HCT116 (cell line): ENCODE measurements around the gene DMBX1. TPM values are rescaled to one million over a fixed set of nuclear protein-coding genes. Genes with fewer than 3 reads are reported as not detected.

Experiments used
- ATAC-seq: fragments of 200-7000 bp; cut with Tn5 transposase; 2 replicates; pipeline ENCODE4 v1.9.1; 2020; ENCODE audit warnings: mild to moderate bottlenecking, moderate library complexity
- BruUV-seq: library from RNA; stranded (reverse); fragments of 400-500 nt; replicated peaks from 2 replicates; lab custom pipeline; 2021; lab: Mats Ljungman, UMichigan
- CTCF ChIA-PET: fragments of 300-600 bp; sonication (Branson Sonifier 250); formaldehyde crosslinking; loops from one replicate; lab custom pipeline; 2021; ENCODE audit warnings: antibody characterized with exemption; lab: Charles Lee
- POLR2A ChIA-PET: fragments of 300-600, 350-600 bp; sonication (Branson Sonifier 250); formaldehyde crosslinking; loops from one replicate; lab custom pipeline; 2021; ENCODE audit warnings: antibody characterized with exemption; lab: Charles Lee
- RAD21 ChIA-PET, 2 experiments: fragments of 300-600 bp; sonication (Branson Sonifier 250); formaldehyde crosslinking; loops; one replicate each; lab custom pipeline; 2023; ENCODE audit warnings: low total read pairs in 2 of 2; ENCODE audit not compliant: uncharacterized antibody in 2 of 2, unreplicated experiment in 2 of 2, low non-redundant PET in 1 of 2; lab: Charles Lee
- DNase-seq: peaks from one replicate; pipeline ENCODE4 v3.0.0-alpha.2; 2010; ENCODE audit warnings: low read depth, low spot score
- H2AFZ ChIP-seq: fragments of 200-600 bp; shearing (Covaris generic), sonication (generic); 2 replicates; pipeline ENCODE4 v1.6.1; 2017; ENCODE audit warnings: low read depth, mixed run types, mixed read lengths, antibody characterized with exemption, low read length; ENCODE audit not compliant: poor library complexity, severe bottlenecking
- H3K27ac ChIP-seq: 2 replicates; pipeline ENCODE4 v1.5.1; 2012; ENCODE audit warnings: low read depth, low read length
- H3K27me3 ChIP-seq: fragments of 200-600 bp; sonication (generic); 2 replicates; pipeline ENCODE4 v1.6.1; 2016; ENCODE audit warnings: mixed run types, low read length, mixed read lengths; ENCODE audit not compliant: insufficient read depth
- H3K36me3 ChIP-seq, 2 experiments: fragments of 200-500 bp in 1 of 2; fragments of 200-600 bp in 1 of 2; sonication (Bioruptor generic) in 1 of 2; sonication (generic) in 1 of 2; 2 replicates each; pipeline versions ENCODE4 v1.5.1 to v1.6.1; 2014 to 2016; ENCODE audit warnings: low read length in 2 of 2, inconsistent platforms in 1 of 2, mixed read lengths in 1 of 2, mixed run types in 1 of 2; ENCODE audit not compliant: insufficient read depth in 2 of 2, control insufficient read depth in 1 of 2
- H3K4me1 ChIP-seq, 2 experiments: fragments of 200-600 bp in 1 of 2; sonication (generic) in 1 of 2; 2 replicates each; pipeline versions ENCODE4 v1.5.1 to v1.6.1; 2012 to 2017; ENCODE audit warnings: low read length in 2 of 2, inconsistent platforms in 1 of 2, mild to moderate bottlenecking in 1 of 2, mixed read lengths in 1 of 2, mixed run types in 1 of 2, moderate library complexity in 1 of 2; ENCODE audit not compliant: insufficient read depth in 2 of 2, control insufficient read depth in 1 of 2
- H3K4me2 ChIP-seq: fragments of 200-600 bp; sonication (generic); 2 replicates; pipeline ENCODE4 v1.6.1; 2017; ENCODE audit warnings: mixed run types, low read length, mixed read lengths
- H3K4me3 ChIP-seq, 2 experiments: fragments of 200-600 bp in 1 of 2; sonication (generic) in 1 of 2; replicated peaks in 1 of 2; 2 replicates each; pipeline ENCODE4 v1.5.1; 2011 to 2016; ENCODE audit warnings: low read length in 2 of 2, control low read depth in 1 of 2, low read depth in 1 of 2, mild to moderate bottlenecking in 1 of 2, mixed read lengths in 1 of 2, mixed run types in 1 of 2
- H3K79me2 ChIP-seq: fragments of 200-600 bp; sonication (generic); 2 replicates; pipeline ENCODE4 v1.6.1; 2017; ENCODE audit warnings: mild to moderate bottlenecking, mixed run types, low read length, moderate library complexity, mixed read lengths; ENCODE audit not compliant: insufficient read depth
- H3K9ac ChIP-seq: fragments of 200-600 bp; sonication (generic); 2 replicates; pipeline ENCODE4 v1.6.1; 2016; ENCODE audit warnings: low read length, mixed read lengths
- H3K9me2 ChIP-seq: fragments of 200-600 bp; sonication (generic), shearing (Covaris generic); 2 replicates; pipeline ENCODE4 v1.6.1; 2017; ENCODE audit warnings: mixed run types, mild to moderate bottlenecking, moderate library complexity; ENCODE audit not compliant: insufficient read depth
- H3K9me3 ChIP-seq, 2 experiments: fragments of 200-500 bp in 1 of 2; fragments of 200-600 bp in 1 of 2; sonication (Bioruptor generic) in 1 of 2; sonication (generic) in 1 of 2; 2 replicates each; pipeline ENCODE4 v1.6.1; 2014 to 2017; ENCODE audit warnings: low read length in 2 of 2, mixed read lengths in 2 of 2, inconsistent platforms in 1 of 2, low read depth in 1 of 2, mild to moderate bottlenecking in 1 of 2, mixed run types in 1 of 2, moderate library complexity in 1 of 2; ENCODE audit not compliant: control insufficient read depth in 1 of 2, insufficient read depth in 1 of 2
- H4K20me1 ChIP-seq: fragments of 200-600 bp; sonication (generic), shearing (Covaris generic); 2 replicates; pipeline ENCODE4 v1.6.1; 2017; ENCODE audit warnings: mixed run types, mild to moderate bottlenecking, moderate library complexity; ENCODE audit not compliant: insufficient read depth
- ELF1 ChIP-seq: IDR thresholded peaks from 2 replicates; pipeline ENCODE4 v1.6.1; 2012; ENCODE audit warnings: low read depth, borderline replicate concordance
- EZH2 ChIP-seq: fragments of 200-600 bp; sonication (generic); IDR thresholded peaks from 2 replicates; pipeline ENCODE4 v1.6.1; 2017; ENCODE audit warnings: antibody characterized with exemption, mixed run types
- EZH2phosphoT487 ChIP-seq: fragments of 200-600 bp; IDR thresholded peaks from 2 replicates; pipeline ENCODE4 v1.6.1; 2018; ENCODE audit warnings: antibody characterized with exemption, borderline replicate concordance
- FOSL1 ChIP-seq: IDR thresholded peaks from 2 replicates; pipeline ENCODE4 v1.6.1; 2012; ENCODE audit warnings: low read depth
- MAX ChIP-seq: IDR thresholded peaks from 2 replicates; pipeline ENCODE4 v1.6.1; 2012
- POLR2A ChIP-seq: IDR thresholded peaks from 2 replicates; pipeline ENCODE4 v1.7.0; 2011; ENCODE audit warnings: borderline replicate concordance; ENCODE audit not compliant: insufficient read depth, insufficient read length; ENCODE audit errors: extremely low read depth
- POLR2AphosphoS5 ChIP-seq: IDR thresholded peaks from 2 replicates; pipeline ENCODE4 v1.6.1; 2011; ENCODE audit warnings: mild to moderate bottlenecking, low read depth, low read length, moderate library complexity
- RAD21 ChIP-seq: IDR thresholded peaks from 2 replicates; pipeline ENCODE4 v1.6.1; 2012; ENCODE audit warnings: low read depth, mild to moderate bottlenecking
- SIN3A ChIP-seq: IDR thresholded peaks from 2 replicates; pipeline ENCODE4 v1.6.1; 2012; ENCODE audit warnings: low read depth
- SRF ChIP-seq: IDR thresholded peaks from 2 replicates; pipeline ENCODE4 v1.6.1; 2012; ENCODE audit warnings: low read depth
- TCF7L2 ChIP-seq: IDR thresholded peaks from 2 replicates; pipeline ENCODE4 v1.7.0; 2011; ENCODE audit warnings: borderline replicate concordance, inconsistent platforms; ENCODE audit not compliant: insufficient read depth, insufficient read length; ENCODE audit errors: extremely low read depth
- YY1 ChIP-seq: IDR thresholded peaks from 2 replicates; pipeline ENCODE4 v1.6.1; 2011; ENCODE audit warnings: low read length, low read depth, moderate library complexity, mild to moderate bottlenecking; ENCODE audit not compliant: insufficient replicate concordance; ENCODE audit errors: extremely low read depth
- ZFX ChIP-seq: fragments of 450-650 bp; IDR thresholded peaks from 2 replicates; pipeline ENCODE4 v1.6.1; 2017
- ZNF274 ChIP-seq: fragments of 200-500 bp; sonication (Bioruptor generic); IDR thresholded peaks from 2 replicates; pipeline ENCODE4 v1.6.1; 2014; ENCODE audit warnings: mild to moderate bottlenecking, low read depth, low read length, inconsistent platforms
- intact Hi-C: fragments of 100-400 bp; cut with micrococcal nuclease; formaldehyde crosslinking; loops from 2 replicates; pipeline ENCODE4 v1.10.0; 2022
- total RNA-seq: library from RNA; stranded (reverse); gene quantifications from one replicate; pipeline ENCODE4 v1.2.1, GENCODE V29; 2021; ENCODE audit not compliant: unreplicated experiment
- TF ChIP-seq, protein P1 (sequence below), 3 experiments: fragments of 200-600 bp in 1 of 3; sonication (generic) in 1 of 3; IDR thresholded peaks in 2 of 3; conservative IDR thresholded peaks in 1 of 3; 2 replicates each; pipeline ENCODE4 v1.5.1; 2012 to 2017; ENCODE audit warnings: low read depth in 2 of 3, low read length in 2 of 3, antibody characterized with exemption in 1 of 3, borderline replicate concordance in 1 of 3, control low read depth in 1 of 3, mild to moderate bottlenecking in 1 of 3, mixed read lengths in 1 of 3, mixed run types in 1 of 3, moderate library complexity in 1 of 3; ENCODE audit not compliant: insufficient read depth in 1 of 3
- TF ChIP-seq, protein P2 (sequence below): IDR thresholded peaks from 2 replicates; pipeline ENCODE4 v1.6.1; 2012; ENCODE audit warnings: low read depth
- TF ChIP-seq, protein P3 (sequence below): IDR thresholded peaks from 2 replicates; pipeline ENCODE4 v1.6.1; 2011; ENCODE audit warnings: mild to moderate bottlenecking, low read length, moderate library complexity; ENCODE audit not compliant: insufficient replicate concordance; ENCODE audit errors: extremely low read depth
- TF ChIP-seq, protein P4 (sequence below): IDR thresholded peaks from 2 replicates; pipeline ENCODE4 v1.6.1; 2012

The DMBX1 gene
- total RNA-seq, 1 experiment from 2014 or later = 4.3 TPM

- Histone ChIP-seq H3K4me1 (peaks cover 3 to 17% of the 10 kb centered on the region in 2 experiments; a peak in 2 of 4 replicates), H2AFZ (no peak overlapping the region), H3K27ac (no peak overlapping the region), H3K9me3 (no peaks in the 10 kb centered on the region), H3K4me2 (peak overlapping the region; percentile 71), H3K4me3 (peak overlapping the region; percentile 29 to 54), H3K27me3 (no peaks in the 10 kb centered on the region), H3K79me2 (no peaks in the 10 kb centered on the region), H4K20me1 (no peaks in the 10 kb centered on the region), H3K9ac (peak overlapping the region; percentile 43; the same call in 1 of the 2 replicates), H3K36me3 (no peaks in the 10 kb centered on the region), H3K9me2 (no peaks in the 10 kb centered on the region)
- BruUV-seq = no TSS peak
- DNase-seq (no peak), ATAC-seq (peak; percentile 64)
- POLR2A ChIA-PET = no interaction called here
- TF ChIP-seq, protein P1, sequence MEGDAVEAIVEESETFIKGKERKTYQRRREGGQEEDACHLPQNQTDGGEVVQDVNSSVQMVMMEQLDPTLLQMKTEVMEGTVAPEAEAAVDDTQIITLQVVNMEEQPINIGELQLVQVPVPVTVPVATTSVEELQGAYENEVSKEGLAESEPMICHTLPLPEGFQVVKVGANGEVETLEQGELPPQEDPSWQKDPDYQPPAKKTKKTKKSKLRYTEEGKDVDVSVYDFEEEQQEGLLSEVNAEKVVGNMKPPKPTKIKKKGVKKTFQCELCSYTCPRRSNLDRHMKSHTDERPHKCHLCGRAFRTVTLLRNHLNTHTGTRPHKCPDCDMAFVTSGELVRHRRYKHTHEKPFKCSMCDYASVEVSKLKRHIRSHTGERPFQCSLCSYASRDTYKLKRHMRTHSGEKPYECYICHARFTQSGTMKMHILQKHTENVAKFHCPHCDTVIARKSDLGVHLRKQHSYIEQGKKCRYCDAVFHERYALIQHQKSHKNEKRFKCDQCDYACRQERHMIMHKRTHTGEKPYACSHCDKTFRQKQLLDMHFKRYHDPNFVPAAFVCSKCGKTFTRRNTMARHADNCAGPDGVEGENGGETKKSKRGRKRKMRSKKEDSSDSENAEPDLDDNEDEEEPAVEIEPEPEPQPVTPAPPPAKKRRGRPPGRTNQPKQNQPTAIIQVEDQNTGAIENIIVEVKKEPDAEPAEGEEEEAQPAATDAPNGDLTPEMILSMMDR (IDR thresholded peaks at IDR 0.05 in 2 of 3, conservative IDR thresholded peaks at IDR 0.05 in 1 of 3; ENCODE audit: borderline replicate concordance in 1 of 3, insufficient read depth in 1 of 3, low read depth in 2 of 3, low read length in 2 of 3) = no peak
- TF ChIP-seq, protein P2, sequence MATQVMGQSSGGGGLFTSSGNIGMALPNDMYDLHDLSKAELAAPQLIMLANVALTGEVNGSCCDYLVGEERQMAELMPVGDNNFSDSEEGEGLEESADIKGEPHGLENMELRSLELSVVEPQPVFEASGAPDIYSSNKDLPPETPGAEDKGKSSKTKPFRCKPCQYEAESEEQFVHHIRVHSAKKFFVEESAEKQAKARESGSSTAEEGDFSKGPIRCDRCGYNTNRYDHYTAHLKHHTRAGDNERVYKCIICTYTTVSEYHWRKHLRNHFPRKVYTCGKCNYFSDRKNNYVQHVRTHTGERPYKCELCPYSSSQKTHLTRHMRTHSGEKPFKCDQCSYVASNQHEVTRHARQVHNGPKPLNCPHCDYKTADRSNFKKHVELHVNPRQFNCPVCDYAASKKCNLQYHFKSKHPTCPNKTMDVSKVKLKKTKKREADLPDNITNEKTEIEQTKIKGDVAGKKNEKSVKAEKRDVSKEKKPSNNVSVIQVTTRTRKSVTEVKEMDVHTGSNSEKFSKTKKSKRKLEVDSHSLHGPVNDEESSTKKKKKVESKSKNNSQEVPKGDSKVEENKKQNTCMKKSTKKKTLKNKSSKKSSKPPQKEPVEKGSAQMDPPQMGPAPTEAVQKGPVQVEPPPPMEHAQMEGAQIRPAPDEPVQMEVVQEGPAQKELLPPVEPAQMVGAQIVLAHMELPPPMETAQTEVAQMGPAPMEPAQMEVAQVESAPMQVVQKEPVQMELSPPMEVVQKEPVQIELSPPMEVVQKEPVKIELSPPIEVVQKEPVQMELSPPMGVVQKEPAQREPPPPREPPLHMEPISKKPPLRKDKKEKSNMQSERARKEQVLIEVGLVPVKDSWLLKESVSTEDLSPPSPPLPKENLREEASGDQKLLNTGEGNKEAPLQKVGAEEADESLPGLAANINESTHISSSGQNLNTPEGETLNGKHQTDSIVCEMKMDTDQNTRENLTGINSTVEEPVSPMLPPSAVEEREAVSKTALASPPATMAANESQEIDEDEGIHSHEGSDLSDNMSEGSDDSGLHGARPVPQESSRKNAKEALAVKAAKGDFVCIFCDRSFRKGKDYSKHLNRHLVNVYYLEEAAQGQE = no peak
- TF ChIP-seq MAX = no peak
- TF ChIP-seq, protein P3, sequence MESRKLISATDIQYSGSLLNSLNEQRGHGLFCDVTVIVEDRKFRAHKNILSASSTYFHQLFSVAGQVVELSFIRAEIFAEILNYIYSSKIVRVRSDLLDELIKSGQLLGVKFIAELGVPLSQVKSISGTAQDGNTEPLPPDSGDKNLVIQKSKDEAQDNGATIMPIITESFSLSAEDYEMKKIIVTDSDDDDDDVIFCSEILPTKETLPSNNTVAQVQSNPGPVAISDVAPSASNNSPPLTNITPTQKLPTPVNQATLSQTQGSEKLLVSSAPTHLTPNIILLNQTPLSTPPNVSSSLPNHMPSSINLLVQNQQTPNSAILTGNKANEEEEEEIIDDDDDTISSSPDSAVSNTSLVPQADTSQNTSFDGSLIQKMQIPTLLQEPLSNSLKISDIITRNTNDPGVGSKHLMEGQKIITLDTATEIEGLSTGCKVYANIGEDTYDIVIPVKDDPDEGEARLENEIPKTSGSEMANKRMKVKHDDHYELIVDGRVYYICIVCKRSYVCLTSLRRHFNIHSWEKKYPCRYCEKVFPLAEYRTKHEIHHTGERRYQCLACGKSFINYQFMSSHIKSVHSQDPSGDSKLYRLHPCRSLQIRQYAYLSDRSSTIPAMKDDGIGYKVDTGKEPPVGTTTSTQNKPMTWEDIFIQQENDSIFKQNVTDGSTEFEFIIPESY = no peak
- TF ChIP-seq POLR2A = no peak
- TF ChIP-seq YY1 = no peak
- TF ChIP-seq EZH2phosphoT487 = no peak
- TF ChIP-seq TCF7L2 = peak; percentile 88
- TF ChIP-seq, protein P4, sequence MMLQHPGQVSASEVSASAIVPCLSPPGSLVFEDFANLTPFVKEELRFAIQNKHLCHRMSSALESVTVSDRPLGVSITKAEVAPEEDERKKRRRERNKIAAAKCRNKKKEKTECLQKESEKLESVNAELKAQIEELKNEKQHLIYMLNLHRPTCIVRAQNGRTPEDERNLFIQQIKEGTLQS = no peak
- TF ChIP-seq RAD21 = no peak
- TF ChIP-seq ZFX = peak; percentile 48; the same call in 1 of the 2 replicates
- no peak for TF ChIP-seq FOSL1
- no peak for TF ChIP-seq POLR2AphosphoS5
- TF ChIP-seq EZH2 = no peak
- no peak for TF ChIP-seq ZNF274
- TF ChIP-seq ELF1 = no peak
- TF ChIP-seq SIN3A = no peak
- TF ChIP-seq SRF = no peak
- RAD21 ChIA-PET = no interaction called here
- intact Hi-C loops = no loop called here
- CTCF ChIA-PET = no interaction called here
Observed at GRCh38 chr1:46466477-46467182, 23.0 kb upstream of the DMBX1 start.
